ENCODE data around the gene RTRAF. TPM values are rescaled to one million over a fixed set of nuclear protein-coding genes. Genes with fewer than 3 reads are reported as not detected.
A peak's percentile ranks its signal among the peaks of the same experiment; 100 is the strongest.

RTRAF gene
- total and polyA plus RNA-seq, 4 donors = 84.1 to 167 (median 134) TPM

DNA sequence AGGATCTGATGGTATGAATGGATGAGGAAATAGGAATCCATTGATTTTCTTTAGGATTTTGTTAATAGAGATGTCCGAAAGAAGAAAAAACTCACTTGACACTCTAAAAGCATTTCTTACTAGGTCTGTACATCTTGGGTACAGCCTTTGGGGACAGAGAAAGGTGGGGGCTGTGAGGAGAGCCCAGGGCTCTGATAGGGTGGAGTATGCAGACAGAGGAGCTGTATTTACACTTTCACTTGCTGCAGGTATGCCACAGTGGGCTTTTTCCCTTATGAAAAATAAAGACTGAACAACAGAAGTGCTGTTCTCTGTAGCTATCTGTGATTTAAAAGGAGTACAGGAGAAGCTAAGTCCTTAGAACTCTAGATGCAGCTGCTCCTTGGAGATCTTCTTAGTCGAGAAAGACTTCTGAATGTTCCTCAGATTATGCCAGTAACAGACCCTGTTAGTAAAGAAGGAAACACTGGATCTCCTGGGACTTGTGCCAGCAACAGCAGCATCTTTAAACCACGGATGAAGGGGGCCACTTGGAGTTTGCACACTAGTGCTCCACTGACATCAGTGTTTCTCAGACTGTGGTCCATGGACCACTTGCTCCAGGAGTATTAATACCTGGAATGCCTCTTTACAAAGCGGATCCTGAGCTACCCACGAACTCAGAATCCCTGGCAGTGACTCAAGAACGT is 19.4 kb upstream of the RTRAF start:
- Histone ChIP-seq H3K36me3 (ENCODE audit: control insufficient read depth in 4 of 4, insufficient read depth in 4 of 4, low read length in 4 of 4) (no peaks in the 10 kb centered on the region), H3K9me3 (ENCODE audit: control insufficient read depth in 4 of 4, insufficient read depth in 3 of 4, low read length in 3 of 4) (no peaks in the 10 kb centered on the region), H3K27me3 (ENCODE audit: control insufficient read depth in 3 of 3, insufficient read depth in 3 of 3, low read length in 2 of 3) (no peaks in the 10 kb centered on the region), H3K4me1 (ENCODE audit: control insufficient read depth in 5 of 5, insufficient read depth in 5 of 5, low read length in 5 of 5) (peaks cover 0 to 6% (median 0%) of the 10 kb centered on the region in 5 donors), H3K9ac (ENCODE audit: insufficient read depth in 1 of 2, low read length in 2 of 2) (no peak overlapping the region), H3K27ac (ENCODE audit: low read depth in 1 of 2, low read length in 1 of 2) (no peak overlapping the region), H3K4me3 (no peak overlapping the region)
- 63% methylated on average over 6 of the region's 6 CpGs for WGBS, 2 donors
- ATAC-seq (ENCODE audit: insufficient read depth, low FRiP score) (no peak), DNase-seq (peak; percentile 22 to 67 (median 63))
- no peak for TF ChIP-seq CTCF (IDR thresholded peaks at IDR 0.05; ENCODE audit: control extremely low read depth, extremely low read depth)

GRCh38 chr14:51972566-51972965 is 16.8 kb upstream of the RTRAF start:
- Histone ChIP-seq H3K36me3 (ENCODE audit: control insufficient read depth in 4 of 4, insufficient read depth in 4 of 4, low read length in 4 of 4) (no peaks in the 10 kb centered on the region), H3K27me3 (ENCODE audit: control insufficient read depth in 3 of 3, insufficient read depth in 3 of 3, low read length in 2 of 3) (no peaks in the 10 kb centered on the region), H3K4me1 (ENCODE audit: control insufficient read depth in 5 of 5, insufficient read depth in 5 of 5, low read length in 5 of 5) (peaks cover 0 to 6% (median 0%) of the 10 kb centered on the region in 5 donors), H3K9ac (ENCODE audit: insufficient read depth in 1 of 2, low read length in 2 of 2) (no peak overlapping the region), H3K27ac (ENCODE audit: low read depth in 1 of 2, low read length in 1 of 2) (no peak overlapping the region), H3K4me3 (no peak overlapping the region), H3K9me3 (ENCODE audit: control insufficient read depth in 4 of 4, insufficient read depth in 3 of 4, low read length in 3 of 4) (no peaks in the 10 kb centered on the region)
- 91 to 93% methylated on average over 7 of the region's 7 CpGs for WGBS, 2 donors
- DNase-seq = no peak
- ATAC-seq (ENCODE audit: insufficient read depth, low FRiP score) = no peak
- TF ChIP-seq CTCF (IDR thresholded peaks at IDR 0.05; ENCODE audit: control extremely low read depth, extremely low read depth) = no peak

DNA sequence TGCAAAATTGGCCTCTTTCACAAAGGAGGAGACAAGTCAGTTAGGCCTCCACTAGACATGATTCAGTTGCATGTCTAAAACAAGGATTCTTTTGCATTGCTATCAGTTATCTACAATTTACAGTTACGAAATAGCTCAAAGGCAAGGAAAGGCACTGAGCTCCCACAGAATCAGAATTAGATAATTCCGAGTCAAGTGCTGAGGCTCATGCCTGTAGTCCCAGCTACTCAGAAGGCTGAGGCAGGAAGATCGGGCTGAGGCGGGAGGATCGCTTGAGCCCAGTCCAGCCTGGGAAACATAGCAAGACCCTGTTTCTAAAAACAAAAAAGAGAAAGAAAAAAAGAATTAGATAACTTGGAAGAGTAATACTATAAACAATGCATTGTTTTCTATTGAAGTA is 12.3 kb upstream of the RTRAF start:
- H3K9me3 ChIP-seq (ENCODE audit: control insufficient read depth in 4 of 4, insufficient read depth in 3 of 4, low read length in 3 of 4) = no peaks in the 10 kb centered on the region
- H3K4me3 ChIP-seq = no peak overlapping the region
- H3K27ac ChIP-seq (ENCODE audit: low read depth in 1 of 2, low read length in 1 of 2) = no peak overlapping the region
- no peak for TF ChIP-seq CTCF (IDR thresholded peaks at IDR 0.05; ENCODE audit: control extremely low read depth, extremely low read depth)
- H3K9ac ChIP-seq (ENCODE audit: insufficient read depth in 1 of 2, low read length in 2 of 2) = no peak overlapping the region
- ATAC-seq (ENCODE audit: insufficient read depth, low FRiP score) (no peak), DNase-seq (no peak)
- no peaks in the 10 kb centered on the region for H3K36me3 ChIP-seq (ENCODE audit: control insufficient read depth in 4 of 4, insufficient read depth in 4 of 4, low read length in 4 of 4)
- H3K4me1 ChIP-seq (ENCODE audit: control insufficient read depth in 5 of 5, insufficient read depth in 5 of 5, low read length in 5 of 5) = peaks cover 0 to 13% (median 0%) of the 10 kb centered on the region in 5 donors
- H3K27me3 ChIP-seq (ENCODE audit: control insufficient read depth in 3 of 3, insufficient read depth in 3 of 3, low read length in 2 of 3) = no peaks in the 10 kb centered on the region
- 95 to 96% methylated on average over 5 of the region's 5 CpGs for WGBS, 2 donors

DNA sequence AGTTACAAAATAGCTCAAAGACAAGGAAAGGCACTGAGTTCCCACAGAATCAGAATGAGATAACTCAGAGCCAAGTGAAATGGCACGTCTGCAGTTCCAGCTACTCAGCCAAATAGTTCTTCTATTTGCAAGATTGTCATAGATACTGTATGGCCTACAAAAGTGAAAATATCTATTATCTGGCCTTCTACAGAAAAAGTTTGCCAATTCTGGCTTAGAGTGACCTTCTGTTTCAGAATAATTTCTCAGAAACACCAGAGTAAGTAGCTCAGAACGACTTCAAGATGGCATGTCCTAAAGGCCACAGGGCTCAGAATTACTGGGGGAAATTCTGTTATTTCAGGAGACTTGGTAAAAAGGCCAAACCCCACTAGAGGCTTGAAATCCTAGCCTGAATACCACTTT is 10.7 kb upstream of the RTRAF start:
- ATAC-seq (ENCODE audit: insufficient read depth, low FRiP score) (no peak), DNase-seq (peak in 2 of 3 donors; percentile 62)
- peaks cover 0 to 13% (median 0%) of the 10 kb centered on the region in 5 donors for H3K4me1 ChIP-seq (ENCODE audit: control insufficient read depth in 5 of 5, insufficient read depth in 5 of 5, low read length in 5 of 5)
- WGBS, 2 donors = 47 to 64% methylated on average over 2 of the region's 2 CpGs
- H3K9me3 ChIP-seq (ENCODE audit: control insufficient read depth in 4 of 4, insufficient read depth in 3 of 4, low read length in 3 of 4) = no peaks in the 10 kb centered on the region
- no peaks in the 10 kb centered on the region for H3K36me3 ChIP-seq (ENCODE audit: control insufficient read depth in 4 of 4, insufficient read depth in 4 of 4, low read length in 4 of 4)
- H3K27ac ChIP-seq (ENCODE audit: low read depth in 1 of 2, low read length in 1 of 2) = peak overlapping the region in 1 of 2 donors; percentile 59
- no peak for TF ChIP-seq CTCF (IDR thresholded peaks at IDR 0.05; ENCODE audit: control extremely low read depth, extremely low read depth)
- no peak overlapping the region for H3K9ac ChIP-seq (ENCODE audit: insufficient read depth in 1 of 2, low read length in 2 of 2)
- no peaks in the 10 kb centered on the region for H3K27me3 ChIP-seq (ENCODE audit: control insufficient read depth in 3 of 3, insufficient read depth in 3 of 3, low read length in 2 of 3)
- no peak overlapping the region for H3K4me3 ChIP-seq
